HG02610 (cell line): ENCODE results near the gene MARF1.
"Not testable (repeated sequence)": the region's sequence is repeated elsewhere in the genome, so short reads cannot be mapped to it uniquely, and the experiment has no call there.

Source experiments
- ATAC-seq: cut with Tn5 transposase; IDR thresholded peaks from one replicate; pipeline ENCODE4 v1.9.1; 2021; ENCODE audit warnings: mild to moderate bottlenecking, moderate library complexity; ENCODE audit not compliant: unreplicated experiment

MARF1 gene

DNA sequence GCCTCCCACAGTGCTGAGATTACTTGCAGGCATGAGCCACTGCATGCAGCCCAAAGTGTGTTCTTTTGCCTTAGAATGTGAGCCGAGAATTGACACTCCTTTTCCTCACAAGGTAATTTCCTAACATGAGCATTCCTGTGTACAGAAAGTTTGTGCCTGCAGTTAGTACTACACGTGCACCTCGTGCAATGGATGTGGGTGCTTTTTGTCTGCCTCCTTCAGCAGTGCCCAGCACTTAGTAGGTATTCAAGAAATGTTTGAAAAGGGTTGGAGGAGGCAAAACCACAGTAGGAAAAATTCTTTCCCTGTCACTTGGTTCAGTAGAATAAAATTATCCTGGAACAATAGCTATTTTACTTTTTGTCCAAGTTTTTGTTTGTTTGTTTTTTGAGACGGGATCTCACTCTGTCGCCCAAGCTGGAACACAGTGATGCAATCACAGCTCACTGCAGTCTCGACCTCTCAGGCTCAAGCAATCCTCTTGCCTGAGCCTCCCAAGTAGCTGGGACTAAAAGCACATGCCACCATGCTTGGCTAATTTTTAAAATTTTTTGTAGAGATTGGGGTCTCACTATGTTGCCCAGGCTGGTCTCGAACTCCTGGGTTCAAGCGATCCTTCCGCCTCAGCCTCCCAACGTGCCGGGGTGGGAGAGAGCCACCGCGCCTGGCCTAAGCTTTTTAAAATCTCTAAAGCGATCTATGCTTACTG lies 9.5 kb upstream of the MARF1 start:
- no peak for ATAC-seq

DNA sequence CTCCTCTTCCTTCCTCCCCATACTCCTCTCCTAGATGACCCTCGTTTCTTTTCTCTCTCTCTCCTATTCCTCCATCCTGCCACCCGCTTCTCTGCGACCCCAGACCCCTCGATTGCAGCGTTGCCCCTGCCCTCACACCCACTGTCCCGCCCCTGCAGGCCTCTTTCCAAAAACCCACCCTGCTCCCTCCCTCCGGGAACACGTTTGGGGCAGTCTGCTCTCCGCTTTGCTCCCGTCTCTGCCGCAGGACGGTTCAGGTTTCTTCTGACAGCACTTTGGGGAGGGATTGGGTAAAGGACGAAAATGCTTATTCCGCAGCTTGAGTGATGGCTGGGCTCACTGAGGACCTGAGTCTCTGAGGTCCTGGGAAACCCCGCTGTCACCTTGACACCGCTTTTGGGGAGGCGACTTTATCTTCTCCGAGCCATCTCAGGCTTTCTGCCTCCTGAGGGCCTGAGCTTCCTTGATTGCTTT lies 7.8 kb upstream of the MARF1 start:
- ATAC-seq, result peak; percentile 29

DNA sequence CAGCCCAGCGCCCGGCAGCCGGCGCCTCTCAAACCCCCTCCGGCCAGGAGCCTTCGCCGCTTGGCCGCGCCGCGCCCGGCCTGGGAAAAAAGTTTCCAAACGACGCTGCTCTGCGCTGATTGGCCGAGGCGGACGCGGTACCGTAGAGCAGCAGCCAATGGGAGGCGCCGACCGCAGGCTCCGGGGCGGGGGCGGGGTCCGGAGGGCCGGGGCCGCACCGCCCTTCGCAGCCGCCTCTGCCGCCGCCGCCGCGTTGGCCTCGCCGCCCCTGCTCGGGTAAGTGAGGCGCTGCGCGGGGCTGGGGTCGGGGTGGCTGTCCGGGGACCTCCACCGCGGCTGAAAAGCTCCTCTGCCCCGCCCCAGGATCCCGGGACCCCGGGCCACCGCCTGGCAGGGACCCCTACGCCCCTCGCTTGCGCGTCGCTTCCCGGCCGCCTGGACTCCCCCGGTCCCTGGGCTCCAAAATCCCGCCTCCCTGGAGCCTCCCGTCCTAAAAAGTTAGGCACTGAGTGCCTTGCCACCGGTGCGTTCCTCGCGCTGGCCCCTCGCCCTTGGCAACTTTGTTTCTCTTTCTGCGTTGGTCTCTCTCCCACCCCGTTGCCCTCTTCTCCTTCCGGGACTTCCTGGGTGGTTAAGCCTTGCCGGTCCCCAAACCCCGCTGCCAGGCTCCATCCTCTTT lies 7.2 kb upstream of the MARF1 start, which contains the start of gene NDE1:
Gene NDE1, plus strand, starts transcription at position 227 of the 679 bp plus-strand sequence. CDS start 14,534 bp downstream, outside the sequence.
- peak; percentile 79 for ATAC-seq

DNA sequence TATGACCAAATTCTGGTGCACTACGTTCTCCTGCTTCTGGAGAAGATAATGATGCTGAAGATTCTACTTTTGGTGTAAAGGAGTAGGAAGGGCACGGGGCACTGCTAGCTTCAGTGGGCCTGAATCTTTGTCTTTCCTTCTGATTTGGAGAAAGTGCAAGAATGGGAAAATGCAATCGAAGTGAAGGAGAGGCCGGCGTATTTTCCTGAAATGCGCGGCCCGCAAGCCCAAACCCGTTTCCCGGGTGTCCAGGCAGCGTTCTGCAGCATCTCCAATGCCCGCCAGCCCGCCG lies 6.7 kb upstream of the MARF1 start:
- no peak for ATAC-seq

DNA sequence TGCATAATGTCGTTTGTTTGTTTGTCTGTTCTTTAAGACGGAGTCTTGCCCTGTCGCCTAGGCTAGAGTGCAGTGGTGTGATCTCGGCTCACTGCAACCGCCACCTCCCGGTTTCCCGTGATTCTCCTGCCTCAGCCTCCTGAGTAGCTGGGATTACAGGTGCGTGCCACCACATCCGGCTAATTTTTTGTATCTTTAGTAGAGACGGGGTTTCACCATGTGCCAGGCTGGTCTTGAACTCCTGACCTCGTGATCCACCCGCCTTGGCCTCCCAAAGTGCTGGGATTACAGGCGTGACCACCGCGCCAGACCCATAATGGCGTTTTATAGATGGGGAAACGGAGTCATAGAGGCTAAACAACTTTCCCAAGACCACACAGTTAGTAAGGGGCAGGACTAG lies 6.4 kb upstream of the MARF1 start:
- not testable (repeated sequence) for ATAC-seq

DNA sequence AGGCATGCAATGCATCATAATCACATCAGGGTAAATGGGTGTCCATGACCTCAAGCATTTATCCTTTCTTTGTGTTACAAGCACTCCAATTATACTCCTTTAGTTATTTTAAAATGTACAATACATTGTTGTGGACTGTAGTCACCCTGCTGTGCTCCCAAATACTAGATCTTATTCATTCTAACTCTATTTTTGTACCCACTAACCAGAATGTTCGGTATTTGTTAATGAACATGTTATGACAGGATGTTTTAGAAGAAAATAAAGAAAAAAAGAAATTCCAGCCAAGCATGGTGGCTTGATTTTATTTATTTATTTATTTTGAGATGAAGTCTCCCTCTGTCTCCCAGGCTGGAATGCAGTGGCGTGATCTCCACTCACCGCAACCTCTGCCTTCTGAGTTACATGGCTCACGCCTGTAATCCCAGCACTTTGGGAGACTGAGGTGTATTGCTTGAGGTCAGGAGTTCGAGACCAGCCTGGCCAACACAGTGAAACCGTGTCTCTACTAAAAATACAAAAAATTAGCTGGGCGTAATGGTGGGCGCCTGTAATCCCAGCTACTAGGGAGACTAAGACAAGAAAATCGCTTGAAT lies 5.3 kb upstream of the MARF1 start:
- no peak for ATAC-seq

DNA sequence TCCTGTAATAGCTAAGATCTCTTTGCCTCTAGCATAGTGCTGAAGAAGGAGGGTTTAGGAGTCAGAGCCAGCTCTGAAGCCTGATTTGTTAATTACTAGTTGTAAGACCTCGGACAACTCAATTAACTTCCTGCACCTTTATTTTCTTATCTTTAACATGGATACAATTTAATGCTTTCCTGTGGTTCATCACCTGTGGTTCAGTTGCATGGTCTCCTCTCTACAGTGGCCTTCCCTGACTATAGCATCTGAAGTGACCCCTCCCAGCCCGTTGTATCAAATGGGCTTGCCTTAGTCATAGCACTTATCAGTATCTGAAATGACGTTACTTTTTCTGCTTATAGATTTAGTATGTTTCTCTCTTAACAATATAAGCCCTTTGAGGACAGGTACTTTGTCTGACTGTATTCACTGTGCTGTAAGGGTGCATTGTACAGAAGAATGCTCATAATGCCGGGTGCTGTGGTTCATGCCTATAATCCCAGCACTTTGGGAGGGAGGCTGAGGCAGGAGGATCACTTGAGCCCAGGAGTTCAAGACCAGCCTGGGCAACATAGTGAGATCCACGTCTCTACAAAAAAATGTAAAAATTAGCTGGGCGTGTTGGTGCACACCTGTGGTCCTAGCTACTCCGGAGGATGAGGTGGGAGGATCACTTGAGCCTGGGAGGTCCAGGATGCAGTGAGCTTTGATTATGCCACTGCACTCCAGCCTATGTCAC lies 4.5 kb upstream of the MARF1 start:
- ATAC-seq, result no peak

DNA sequence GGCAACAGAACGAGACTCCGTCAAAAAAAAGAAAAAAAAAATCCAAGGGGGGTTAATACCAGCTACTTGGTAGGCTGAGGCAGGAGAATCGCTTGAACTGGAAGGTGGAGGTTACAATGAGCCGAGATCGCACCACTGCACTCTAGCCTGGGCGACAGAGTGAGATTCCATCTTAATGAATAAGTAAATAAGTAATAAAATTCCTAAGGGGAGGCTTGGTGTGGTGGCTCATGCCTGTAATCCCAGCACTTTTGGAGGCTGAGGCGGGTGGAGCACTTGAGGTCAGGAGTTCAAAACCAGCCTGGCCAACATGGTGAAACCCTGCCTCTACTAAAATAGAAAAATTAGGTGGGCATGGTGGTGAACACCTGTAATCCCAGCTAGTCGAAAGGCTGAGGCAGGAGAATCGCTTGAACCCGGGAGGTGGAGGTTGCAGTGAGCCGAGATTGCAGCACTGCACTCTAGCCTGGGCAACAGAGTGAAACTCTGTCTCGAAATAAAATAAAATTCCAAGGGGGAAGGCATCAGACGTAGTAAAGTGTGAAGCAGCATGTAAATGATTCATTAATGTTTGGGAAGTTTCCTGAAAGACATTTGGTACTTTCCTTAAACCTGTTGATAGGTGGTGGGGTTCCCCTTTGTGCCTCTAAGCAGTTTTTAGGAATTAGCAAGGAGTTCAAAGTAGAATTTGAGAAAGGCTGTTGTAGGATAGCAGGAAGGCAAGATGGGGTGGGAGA lies 3.8 kb upstream of the MARF1 start:
- ATAC-seq, result not testable (repeated sequence)

DNA sequence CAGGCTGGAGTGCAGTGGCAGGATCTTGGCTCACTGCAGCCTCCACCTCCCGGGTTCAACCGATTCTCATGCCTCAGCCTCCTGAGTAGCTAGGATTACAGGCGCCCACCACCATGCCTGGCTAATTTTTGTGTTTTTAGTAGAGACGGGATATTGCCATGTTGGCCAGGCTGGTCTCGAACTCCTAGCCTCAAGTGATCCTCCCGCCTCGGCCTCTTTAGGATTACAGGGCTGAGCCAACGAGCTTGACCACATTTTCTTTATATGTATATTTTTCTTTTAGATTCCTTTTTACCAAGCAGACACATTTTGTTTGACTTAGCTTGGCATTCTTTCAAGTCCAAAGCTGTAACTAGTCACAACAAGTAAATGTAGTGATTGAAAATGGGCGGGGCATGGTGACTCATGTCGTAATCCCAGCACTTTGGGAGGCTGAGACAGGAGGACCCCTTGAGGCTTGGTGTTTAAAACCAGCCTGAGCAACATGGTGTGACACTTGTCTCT lies 2.1 kb upstream of the MARF1 start:
- ATAC-seq, result not testable (repeated sequence)

DNA sequence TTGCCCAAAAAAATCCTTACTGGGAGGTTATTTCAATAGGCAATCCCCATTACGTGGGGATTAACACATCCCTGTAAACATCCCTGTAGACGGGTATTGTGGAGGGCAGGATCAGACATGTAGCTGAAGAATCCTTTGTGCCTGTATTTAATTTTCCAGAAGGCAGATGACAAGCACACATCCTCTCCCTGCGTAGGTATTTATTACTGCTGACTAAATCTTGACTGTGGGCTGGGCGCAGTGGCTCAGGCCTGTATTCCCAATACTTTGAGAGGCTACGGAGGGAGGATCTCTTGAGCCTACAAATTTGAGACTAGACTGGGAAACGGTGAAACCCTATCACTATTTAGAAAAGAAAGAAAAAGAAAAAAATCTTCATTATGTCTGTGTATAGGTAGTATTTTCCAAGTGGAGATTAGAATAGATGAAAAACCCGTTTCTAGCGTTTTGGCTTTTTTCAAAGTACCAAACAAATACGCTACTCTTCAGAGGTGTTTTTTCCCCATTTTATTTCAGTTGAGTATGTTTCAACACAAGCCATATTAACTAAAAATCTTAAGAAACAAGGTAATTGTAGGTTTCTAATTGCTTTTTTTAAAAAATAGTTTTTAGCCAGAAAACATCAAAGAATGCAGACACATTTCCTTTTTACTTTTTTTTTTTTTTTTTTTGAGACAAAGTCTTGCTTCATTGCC lies 1.5 kb upstream of the MARF1 start:
- ATAC-seq, result no peak

DNA sequence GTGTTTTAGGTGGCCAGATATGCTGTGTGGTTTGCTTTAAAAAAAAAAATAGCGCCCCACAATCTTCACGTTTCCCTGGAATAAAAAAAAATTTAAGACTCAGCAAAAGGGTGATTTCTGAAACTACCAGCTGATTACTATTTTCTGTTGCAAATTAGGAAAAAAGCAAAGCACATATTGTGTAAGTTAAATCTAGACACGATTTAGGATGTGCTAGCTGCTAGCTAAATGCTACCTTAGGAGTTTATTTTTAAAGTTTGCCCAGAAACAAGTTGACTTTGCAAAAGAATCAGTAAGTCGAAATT lies 944 bp upstream of the MARF1 start:
- no peak for ATAC-seq

DNA sequence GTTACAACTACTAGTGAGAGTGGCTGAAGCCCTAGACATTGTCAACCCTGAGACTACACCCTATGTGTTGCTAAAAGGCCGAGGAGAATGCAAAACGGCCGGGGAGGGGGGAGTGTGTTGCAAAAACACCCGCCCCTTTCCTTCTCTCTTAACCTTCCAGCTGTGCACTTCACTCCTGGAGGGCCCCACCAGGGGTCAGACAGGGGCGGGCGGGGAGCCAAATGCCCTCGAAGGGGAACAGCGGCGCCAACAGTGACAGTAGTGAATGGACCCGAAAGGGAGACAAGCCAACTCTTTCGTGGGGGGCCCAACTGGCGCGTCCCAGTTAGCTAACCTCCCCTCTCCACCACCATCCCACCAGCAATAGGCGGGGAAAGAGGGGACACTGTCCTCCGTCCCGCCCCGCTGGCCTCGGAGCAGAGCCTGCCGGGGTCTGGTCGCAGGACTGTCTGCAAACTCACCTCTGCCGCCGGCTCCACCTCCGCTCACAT lies 352 bp downstream of the MARF1 start:
- peak; percentile 38 for ATAC-seq

DNA sequence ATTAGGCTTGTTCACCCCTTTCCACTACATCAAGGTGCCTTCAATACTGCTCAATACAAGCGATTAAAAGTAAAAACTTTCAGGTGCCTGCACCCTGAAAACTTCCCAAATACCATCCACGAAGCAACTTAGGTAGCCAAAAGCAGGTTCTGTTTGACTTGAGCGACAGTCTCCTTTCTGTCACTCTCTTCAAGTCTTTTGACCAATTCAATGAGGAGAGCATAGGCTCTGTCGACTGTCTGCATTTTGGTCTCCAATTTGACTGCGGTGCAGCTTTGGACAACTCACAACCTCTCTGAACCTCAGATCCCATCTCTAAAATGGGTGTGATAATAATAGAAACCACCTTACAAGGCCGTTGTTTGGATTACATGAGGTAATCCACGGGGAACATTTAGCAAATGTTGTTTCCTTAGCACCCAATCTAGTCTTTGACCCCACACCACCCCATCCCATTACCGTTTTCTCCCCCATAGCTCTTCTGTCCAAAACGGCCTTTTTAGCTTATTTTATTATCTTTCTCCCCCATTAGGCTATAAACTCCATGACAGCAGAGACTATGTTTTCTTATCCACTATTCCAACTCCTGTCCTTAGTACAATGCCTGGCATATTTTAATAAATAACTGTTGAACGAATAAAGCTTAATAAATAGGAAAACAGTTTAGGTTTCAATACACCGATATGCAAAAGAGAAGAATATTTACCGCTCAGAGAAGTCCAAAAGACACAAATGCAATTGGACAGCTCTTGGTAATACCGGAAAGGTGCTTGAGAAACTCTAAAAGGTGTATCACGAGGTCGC lies 999 bp downstream of the MARF1 start:
- ATAC-seq, result no peak

DNA sequence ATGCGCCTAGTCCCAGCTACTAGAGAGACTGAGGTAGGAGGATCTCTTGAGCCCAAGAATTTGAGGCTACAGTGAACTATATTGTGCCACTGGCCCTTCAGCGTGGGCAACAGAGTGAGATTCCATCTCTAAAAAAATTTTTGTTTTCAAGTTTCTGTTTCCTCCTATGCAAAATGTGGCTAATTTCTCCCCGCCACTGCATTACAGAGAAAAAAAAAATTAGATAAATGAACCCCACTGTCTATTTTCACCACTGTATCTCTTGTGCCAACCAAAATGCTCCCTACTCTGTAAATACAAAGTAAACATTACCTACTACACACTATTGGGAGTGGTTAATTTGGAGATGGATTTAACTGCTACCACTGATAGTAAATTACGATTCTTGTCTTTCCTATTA lies 2.0 kb downstream of the MARF1 start:
- no peak for ATAC-seq

DNA sequence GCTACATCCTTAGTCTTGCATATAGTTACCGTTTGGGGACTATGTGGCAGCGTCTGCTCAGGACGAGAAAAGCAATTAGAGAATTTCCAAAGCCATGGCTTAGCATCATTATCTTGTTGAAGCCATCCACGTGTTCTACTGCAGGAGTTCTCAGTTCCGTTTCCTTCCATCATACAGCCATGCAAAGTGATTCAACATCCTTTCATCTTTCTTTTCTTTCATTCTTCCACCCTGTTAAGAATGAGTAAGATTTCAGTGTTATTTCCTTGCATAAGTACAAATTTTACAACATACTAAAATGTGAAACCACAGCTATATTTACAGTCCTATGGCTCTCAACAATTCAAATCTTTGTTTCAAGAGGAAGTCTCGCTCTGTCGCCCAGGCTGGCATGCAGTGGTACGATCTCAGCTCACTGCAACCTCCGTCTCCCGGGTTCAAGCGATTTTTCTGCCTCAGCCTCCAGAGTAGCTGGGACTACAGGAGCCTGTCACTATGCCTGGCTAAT lies 3.8 kb downstream of the MARF1 start:
- ATAC-seq, result no peak

DNA sequence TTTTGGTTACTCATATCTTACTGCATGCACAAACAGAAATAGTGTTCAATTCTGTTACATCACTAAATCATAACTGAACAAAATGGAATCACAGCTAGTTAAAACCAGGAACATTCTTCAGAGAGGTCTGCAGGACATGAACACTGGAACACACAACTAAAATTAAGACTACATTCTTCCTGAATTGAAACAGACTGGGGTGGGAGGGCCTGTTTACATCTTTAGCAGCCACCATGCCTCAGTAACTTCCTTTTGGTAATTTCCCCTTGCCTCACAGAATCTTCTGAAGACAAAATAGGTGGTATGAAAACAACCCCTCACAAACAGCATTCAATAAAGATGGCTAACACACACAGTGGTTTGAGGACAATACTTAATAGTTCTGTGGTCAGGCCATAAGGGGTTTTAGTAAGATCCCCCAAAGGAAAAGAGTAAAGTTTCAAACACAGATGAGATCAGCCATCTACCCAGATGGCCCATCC lies 6.5 kb downstream of the MARF1 start:
- no peak for ATAC-seq

DNA sequence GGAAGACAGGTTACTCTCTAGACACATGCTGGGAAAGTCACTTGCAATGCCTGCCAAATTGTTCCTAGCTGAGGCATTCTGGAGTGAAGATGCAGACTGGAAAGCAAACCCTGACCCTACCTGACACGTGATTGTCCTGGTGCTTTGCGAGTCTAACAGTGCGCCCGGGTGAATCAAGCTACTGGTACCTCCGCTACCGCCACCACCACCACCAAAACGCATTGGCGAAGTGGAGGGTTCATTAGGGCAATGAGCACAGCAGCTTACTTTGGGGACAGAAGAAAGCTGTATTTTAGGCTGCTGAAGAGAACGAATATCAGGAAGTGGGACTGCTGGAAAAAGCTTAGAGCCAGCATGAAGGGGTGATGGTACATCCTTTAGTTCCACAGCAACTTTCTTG lies 7.0 kb downstream of the MARF1 start:
- ATAC-seq, result no peak

DNA sequence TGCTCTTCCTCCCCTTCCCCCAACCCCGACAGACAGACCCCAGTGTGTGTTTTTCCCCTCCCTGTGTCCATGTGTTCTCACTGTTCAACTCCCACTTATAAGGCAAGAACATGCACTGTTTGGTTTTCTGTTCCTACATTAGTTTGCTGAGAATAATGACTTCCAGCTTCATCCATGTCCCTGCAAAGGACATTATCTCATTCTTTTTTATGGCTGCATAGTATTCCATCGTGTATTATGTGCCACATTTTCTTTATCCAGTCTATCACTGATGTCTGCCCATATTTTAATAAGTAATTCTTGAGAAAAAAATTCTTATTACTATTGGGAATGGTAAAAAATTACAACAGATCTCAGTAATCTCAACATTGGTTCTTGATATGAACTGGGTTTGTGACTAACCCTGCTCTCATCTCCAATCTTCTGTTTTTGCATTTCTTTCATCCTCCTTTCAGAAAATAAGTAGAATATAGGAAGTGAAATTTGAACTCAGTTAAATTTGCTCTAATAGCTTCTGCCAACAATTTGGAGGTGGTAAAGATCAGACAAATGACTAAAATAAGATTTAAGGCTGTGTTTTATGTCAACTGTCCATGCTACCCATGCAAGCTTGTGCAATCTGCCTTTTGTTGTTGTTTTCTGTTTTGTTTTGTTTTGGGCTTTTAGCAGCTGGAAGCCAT lies 11.1 kb downstream of the MARF1 start:
- ATAC-seq, result no peak
